H9 (cell line): Measurements from ENCODE around the gene SUV39H1. TPM values are rescaled to one million over a fixed set of nuclear protein-coding genes. Genes with fewer than 3 reads are reported as not detected.

Experiments
- DNase-seq: peaks from one replicate; pipeline ENCODE4 v3.0.0-alpha.2; 2017
- H2AFZ ChIP-seq: one replicate; pipeline ENCODE4 v1.6.1; 2013; ENCODE audit warnings: mild to moderate bottlenecking, low read length, control low read depth, moderate library complexity
- H2AK5ac ChIP-seq: 2 replicates; pipeline ENCODE4 v1.6.1; 2013; ENCODE audit warnings: low read length, control low read depth, mixed read lengths; ENCODE audit not compliant: insufficient read length
- H2BK120ac ChIP-seq: one replicate; pipeline ENCODE4 v1.6.1; 2013; ENCODE audit warnings: low read depth, mild to moderate bottlenecking, low read length, control low read depth, inconsistent platforms; ENCODE audit not compliant: poor library complexity, severe bottlenecking
- H2BK12ac ChIP-seq: 2 replicates; pipeline ENCODE4 v1.6.1; 2013; ENCODE audit warnings: low read length, control low read depth, mixed read lengths, low read depth; ENCODE audit not compliant: insufficient read length
- H2BK15ac ChIP-seq: 2 replicates; pipeline ENCODE4 v1.6.1; 2013; ENCODE audit warnings: low read depth, low read length, control low read depth
- H2BK20ac ChIP-seq: one replicate; pipeline ENCODE4 v1.6.1; 2013; ENCODE audit warnings: low read depth, mild to moderate bottlenecking, low read length, control low read depth, inconsistent platforms; ENCODE audit not compliant: poor library complexity, severe bottlenecking
- H2BK5ac ChIP-seq: 2 replicates; pipeline ENCODE4 v1.6.1; 2013; ENCODE audit warnings: low read length, control low read depth, mixed read lengths; ENCODE audit not compliant: insufficient read length
- H3K14ac ChIP-seq: 2 replicates; pipeline ENCODE4 v1.6.1; 2013; ENCODE audit warnings: low read length, control low read depth; ENCODE audit not compliant: insufficient read depth
- H3K18ac ChIP-seq: 2 replicates; pipeline ENCODE4 v1.6.1; 2013; ENCODE audit warnings: low read depth, mild to moderate bottlenecking, mixed read lengths, low read length, control low read depth; ENCODE audit not compliant: insufficient read length
- H3K23ac ChIP-seq: 2 replicates; pipeline ENCODE4 v1.6.1; 2013; ENCODE audit warnings: low read length, control low read depth, mixed read lengths, low read depth; ENCODE audit not compliant: insufficient read length
- H3K23me2 ChIP-seq: 2 replicates; pipeline ENCODE4 v1.6.1; 2013; ENCODE audit warnings: low read depth, mild to moderate bottlenecking, mixed read lengths, low read length, control low read depth; ENCODE audit not compliant: insufficient read length, poor library complexity, severe bottlenecking
- H3K27ac ChIP-seq: 2 replicates; pipeline ENCODE4 v1.5.1; 2013; ENCODE audit warnings: low read length, control low read depth, mixed read lengths, low read depth; ENCODE audit not compliant: insufficient read length
- H3K27me3 ChIP-seq: 2 replicates; pipeline ENCODE4 v1.6.1; 2013; ENCODE audit warnings: low read length, control low read depth, inconsistent platforms; ENCODE audit not compliant: insufficient read depth
- H3K4ac ChIP-seq: 2 replicates; pipeline ENCODE4 v1.6.1; 2013; ENCODE audit warnings: low read depth, mild to moderate bottlenecking, control low read depth, inconsistent platforms, low read length, moderate library complexity
- H3K4me1 ChIP-seq: 2 replicates; pipeline ENCODE4 v1.6.1; 2013; ENCODE audit warnings: low read length, control low read depth, inconsistent platforms; ENCODE audit not compliant: insufficient read depth
- H3K4me2 ChIP-seq: 2 replicates; pipeline ENCODE4 v1.6.1; 2013; ENCODE audit warnings: low read length, control low read depth, mixed read lengths; ENCODE audit not compliant: insufficient read length, insufficient read depth
- H3K56ac ChIP-seq: 2 replicates; pipeline ENCODE4 v1.6.1; 2013; ENCODE audit warnings: low read depth, mild to moderate bottlenecking, mixed read lengths, low read length, control low read depth; ENCODE audit not compliant: insufficient read length
- H3K79me1 ChIP-seq: 2 replicates; pipeline ENCODE4 v1.6.1; 2013; ENCODE audit warnings: low read depth, mild to moderate bottlenecking, moderate library complexity, low read length, control low read depth, inconsistent platforms; ENCODE audit not compliant: insufficient read depth, poor library complexity, severe bottlenecking
- H3K79me2 ChIP-seq: 2 replicates; pipeline ENCODE4 v1.6.1; 2013; ENCODE audit warnings: low read length, control low read depth, inconsistent platforms; ENCODE audit not compliant: insufficient read depth
- H3K9ac ChIP-seq: 2 replicates; pipeline ENCODE4 v1.6.1; 2013; ENCODE audit warnings: low read length, control low read depth, mixed read lengths; ENCODE audit not compliant: insufficient read length; ENCODE audit errors: extremely low read depth
- H3K9me3 ChIP-seq: one replicate; pipeline ENCODE4 v1.6.1; 2013; ENCODE audit warnings: low read depth, low read length, inconsistent platforms; ENCODE audit not compliant: control insufficient read depth
- H3T11ph ChIP-seq: one replicate; pipeline ENCODE4 v1.6.1; 2013; ENCODE audit warnings: mild to moderate bottlenecking, low read length, control low read depth, inconsistent platforms
- H4K20me1 ChIP-seq: one replicate; pipeline ENCODE4 v1.6.1; 2013; ENCODE audit not compliant: control insufficient read depth, insufficient read length, insufficient read depth
- H4K5ac ChIP-seq: 2 replicates; pipeline ENCODE4 v1.6.1; 2013; ENCODE audit warnings: low read depth, mild to moderate bottlenecking, mixed read lengths, low read length, control low read depth; ENCODE audit not compliant: insufficient read length
- H4K8ac ChIP-seq: replicated peaks from 2 replicates; pipeline ENCODE4 v1.6.1; 2013; ENCODE audit warnings: low read length, control low read depth, mixed read lengths, low read depth; ENCODE audit not compliant: insufficient read length
- H4K91ac ChIP-seq: 2 replicates; pipeline ENCODE4 v1.6.1; 2013; ENCODE audit warnings: low read depth, mild to moderate bottlenecking, moderate library complexity, mixed read lengths, low read length, control low read depth; ENCODE audit not compliant: insufficient read length
- H3K27ac Mint-ChIP-seq, 3 experiments: 2 replicates in 2 of 3; 3 replicates in 1 of 3; pipeline ENCODE4 v1.8.0; 2020 to 2021; ENCODE audit warnings: mixed read lengths in 3 of 3, mild to moderate bottlenecking in 1 of 3, moderate library complexity in 1 of 3
- H3K27me3 Mint-ChIP-seq: 2 replicates; pipeline ENCODE4 v1.8.0; 2021; ENCODE audit warnings: low read depth, mild to moderate bottlenecking, moderate library complexity, mixed read lengths
- H3K36me3 Mint-ChIP-seq, 3 experiments: 2 replicates in 2 of 3; 3 replicates in 1 of 3; pipeline ENCODE4 v1.8.0; 2020 to 2021; ENCODE audit warnings: low read depth in 3 of 3, mixed read lengths in 3 of 3; ENCODE audit not compliant: insufficient read depth in 1 of 3
- H3K4me1 Mint-ChIP-seq, 2 experiments: 2 replicates each; pipeline ENCODE4 v1.8.0; 2020; ENCODE audit warnings: mixed read lengths in 2 of 2
- H3K4me3 Mint-ChIP-seq, 2 experiments: 2 replicates in 1 of 2; 3 replicates in 1 of 2; pipeline ENCODE4 v1.8.0; 2020 to 2021; ENCODE audit warnings: mild to moderate bottlenecking in 2 of 2, mixed read lengths in 2 of 2, moderate library complexity in 1 of 2
- H3K9me3 Mint-ChIP-seq, 2 experiments: 2 replicates in 1 of 2; 3 replicates in 1 of 2; pipeline ENCODE4 v1.8.0; 2020; ENCODE audit warnings: mild to moderate bottlenecking in 2 of 2, mixed read lengths in 2 of 2, moderate library complexity in 1 of 2
- CTCF ChIP-seq: fragments of 200-600 bp; sonication (generic); conservative IDR thresholded peaks from 3 replicates; pipeline ENCODE4 v1.8.0; 2021; ENCODE audit warnings: antibody characterized with exemption, mild to moderate bottlenecking
- WGBS: extraction: QIAGEN DNeasy Blood & Tissue Kit; methylation state at CpG from one replicate; pipeline ENCODE4 v1.1.7; 2013; ENCODE audit warnings: missing lambda C conversion rate, low lambda C conversion rate, mixed read lengths; ENCODE audit not compliant: insufficient read length; ENCODE audit errors: extremely low coverage; 5-methylcytosine and 5-hydroxymethylcytosine counted together
- total RNA-seq: library from RNA; stranded (reverse); gene quantifications from 2 replicates; pipeline ENCODE4 v1.2.1, GENCODE V29; 2021

The SUV39H1 gene
- total RNA-seq, 1 experiment from 2014 or later, result 16.2 TPM

GRCh38 chrX:48694776-48695533 lies 1.6 kb upstream of the SUV39H1 start:
- Histone ChIP-seq H3K14ac (no peak overlapping the region), H2AFZ (no peak overlapping the region), H3T11ph (no peak overlapping the region), H3K56ac (no peak overlapping the region), H3K27ac (no peak overlapping the region), H3K79me2 (no peaks in the 10 kb centered on the region), H2BK15ac (no peak overlapping the region), H2BK5ac (no peak overlapping the region), H2AK5ac (no peak overlapping the region), H3K23ac (no peak overlapping the region), H3K9me3 (peaks cover 16% of the 10 kb centered on the region), H4K5ac (no peak overlapping the region), H3K4me2 (no peak overlapping the region), H3K9ac (no peak overlapping the region), H4K8ac (no peak overlapping the region), H3K4ac (no peak overlapping the region), H3K23me2 (no peaks in the 10 kb centered on the region), H2BK120ac (no peak overlapping the region), H2BK12ac (no peak overlapping the region), H4K20me1 (no peaks in the 10 kb centered on the region), H3K27me3 (no peaks in the 10 kb centered on the region), H3K4me1 (no peaks in the 10 kb centered on the region), H3K79me1 (no peaks in the 10 kb centered on the region), H3K18ac (no peak overlapping the region), H2BK20ac (no peak overlapping the region), H4K91ac (no peak overlapping the region)
- H3K4me3 Mint-ChIP-seq, result peak overlapping the region; percentile 7 to 90; a peak in 3 of 5 replicates
- no peak for DNase-seq
- H3K9me3 Mint-ChIP-seq, result peaks cover 81 to 86% of the 10 kb centered on the region in 2 experiments
- no CpG with 5 or more reads among the region's 15 CpGs for whole genome bisulfite sequencing
- no peak for TF ChIP-seq CTCF
- peak overlapping the region in 1 of 3 experiments; percentile 87; a peak in 2 of 7 replicates for H3K27ac Mint-ChIP-seq
- peaks cover 9 to 19% (median 11%) of the 10 kb centered on the region in 3 experiments for H3K36me3 Mint-ChIP-seq
- peaks cover 28 to 45% of the 10 kb centered on the region in 2 experiments for H3K4me1 Mint-ChIP-seq
- peaks cover 20% of the 10 kb centered on the region for H3K27me3 Mint-ChIP-seq
